ENCODE results near the gene USP17L22.
"Not testable (repeated sequence)": the region's sequence is repeated elsewhere in the genome, so short reads cannot be mapped to it uniquely, and the experiment has no call there.

USP17L22 gene, protein sequence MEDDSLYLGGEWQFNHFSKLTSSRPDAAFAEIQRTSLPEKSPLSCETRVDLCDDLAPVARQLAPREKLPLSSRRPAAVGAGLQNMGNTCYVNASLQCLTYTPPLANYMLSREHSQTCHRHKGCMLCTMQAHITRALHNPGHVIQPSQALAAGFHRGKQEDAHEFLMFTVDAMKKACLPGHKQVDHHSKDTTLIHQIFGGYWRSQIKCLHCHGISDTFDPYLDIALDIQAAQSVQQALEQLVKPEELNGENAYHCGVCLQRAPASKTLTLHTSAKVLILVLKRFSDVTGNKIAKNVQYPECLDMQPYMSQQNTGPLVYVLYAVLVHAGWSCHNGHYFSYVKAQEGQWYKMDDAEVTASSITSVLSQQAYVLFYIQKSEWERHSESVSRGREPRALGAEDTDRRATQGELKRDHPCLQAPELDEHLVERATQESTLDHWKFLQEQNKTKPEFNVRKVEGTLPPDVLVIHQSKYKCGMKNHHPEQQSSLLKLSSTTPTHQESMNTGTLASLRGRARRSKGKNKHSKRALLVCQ

DNA sequence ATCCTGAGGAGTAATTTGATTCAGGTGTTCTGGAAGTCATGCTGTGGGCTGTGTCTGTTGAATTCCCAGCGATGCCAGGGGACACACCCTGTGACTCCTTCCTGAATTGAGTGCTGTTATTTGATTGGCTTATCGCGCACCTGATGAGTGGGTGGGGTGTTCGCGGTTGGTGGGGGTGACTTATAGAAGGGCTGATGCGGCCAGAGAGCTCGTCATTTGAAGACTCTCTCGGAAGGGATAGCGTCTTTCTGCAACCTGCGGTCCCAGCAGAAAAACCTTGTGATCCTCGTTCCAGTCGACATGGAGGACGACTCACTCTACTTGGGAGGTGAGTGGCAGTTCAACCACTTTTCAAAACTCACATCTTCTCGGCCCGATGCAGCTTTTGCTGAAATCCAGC, at the start of gene USP17L22:
TSS of gene USP17L22 (plus strand) at position 301 of the 400 bp plus-strand sequence. CDS start at position 301, 0 bp downstream.
- not testable (repeated sequence) for FAIRE-seq; DNase-seq (ENCODE audit: insufficient read length, low spot score)

DNA sequence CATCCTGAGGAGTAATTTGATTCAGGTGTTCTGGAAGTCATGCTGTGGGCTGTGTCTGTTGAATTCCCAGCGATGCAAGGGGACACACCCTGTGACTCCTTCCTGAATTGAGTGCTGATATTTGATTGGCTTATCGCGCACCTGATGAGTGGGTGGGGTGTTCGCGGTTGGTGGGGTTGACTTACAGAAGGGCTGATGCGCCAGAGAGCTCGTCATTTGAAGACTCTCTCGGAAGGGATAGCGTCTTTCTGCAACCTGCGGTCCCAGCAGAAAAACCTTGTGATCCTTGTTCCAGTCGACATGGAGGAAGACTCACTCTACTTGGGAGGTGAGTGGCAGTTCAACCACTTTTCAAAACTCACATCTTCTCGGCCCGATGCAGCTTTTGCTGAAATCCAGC, 47.6 kb upstream of the USP17L22 start, which contains the start of gene USP17L12:
TSS of gene USP17L12 (plus strand) at position 301 of the 400 bp plus-strand sequence. CDS start at position 301, 0 bp downstream.
- DNase-seq (ENCODE audit: insufficient read length, low spot score); FAIRE-seq: not testable (repeated sequence)

DNA sequence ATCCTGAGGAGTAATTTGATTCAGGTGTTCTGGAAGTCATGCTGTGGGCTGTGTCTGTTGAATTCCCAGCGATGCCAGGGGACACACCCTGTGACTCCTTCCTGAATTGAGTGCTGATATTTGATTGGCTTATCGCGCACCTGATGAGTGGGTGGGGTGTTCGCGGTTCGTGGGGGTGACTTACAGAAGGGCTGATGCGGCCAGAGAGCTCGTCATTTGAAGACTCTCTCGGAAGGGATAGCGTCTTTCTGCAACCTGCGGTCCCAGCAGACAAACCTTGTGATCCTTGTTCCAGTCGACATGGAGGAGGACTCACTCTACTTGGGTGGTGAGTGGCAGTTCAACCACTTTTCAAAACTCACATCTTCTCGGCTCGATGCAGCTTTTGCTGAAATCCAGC, 42.8 kb upstream of the USP17L22 start, which contains the start of gene USP17L13:
TSS of gene USP17L13 (plus strand) at position 301 of the 400 bp plus-strand sequence. CDS start at position 301, 0 bp downstream.
- not testable (repeated sequence) for DNase-seq (ENCODE audit: insufficient read length, low spot score); FAIRE-seq

DNA sequence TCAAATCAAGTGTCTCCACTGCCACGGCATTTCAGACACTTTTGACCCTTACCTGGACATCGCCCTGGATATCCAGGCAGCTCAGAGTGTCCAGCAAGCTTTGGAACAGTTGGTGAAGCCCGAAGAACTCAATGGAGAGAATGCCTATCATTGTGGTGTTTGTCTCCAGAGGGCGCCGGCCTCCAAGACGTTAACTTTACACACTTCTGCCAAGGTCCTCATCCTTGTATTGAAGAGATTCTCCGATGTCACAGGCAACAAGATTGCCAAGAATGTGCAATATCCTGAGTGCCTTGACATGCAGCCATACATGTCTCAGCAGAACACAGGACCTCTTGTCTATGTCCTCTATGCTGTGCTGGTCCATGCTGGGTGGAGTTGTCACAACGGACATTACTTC, 37.2 kb upstream of the USP17L22 start:
- DNase-seq (ENCODE audit: insufficient read length, low spot score); FAIRE-seq: not testable (repeated sequence)

DNA sequence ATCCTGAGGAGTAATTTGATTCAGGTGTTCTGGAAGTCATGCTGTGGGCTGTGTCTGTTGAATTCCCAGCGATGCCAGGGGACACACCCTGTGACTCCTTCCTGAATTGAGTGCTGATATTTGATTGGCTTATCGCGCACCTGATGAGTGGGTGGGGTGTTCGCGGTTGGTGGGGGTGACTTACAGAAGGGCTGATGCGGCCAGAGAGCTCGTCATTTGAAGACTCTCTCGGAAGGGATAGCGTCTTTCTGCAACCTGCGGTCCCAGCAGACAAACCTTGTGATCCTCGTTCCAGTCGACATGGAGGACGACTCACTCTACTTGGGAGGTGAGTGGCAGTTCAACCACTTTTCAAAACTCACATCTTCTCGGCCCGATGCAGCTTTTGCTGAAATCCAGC, 33.3 kb upstream of the USP17L22 start, which contains the start of gene USP17L15:
TSS of gene USP17L15 (plus strand) at position 301 of the 400 bp plus-strand sequence. CDS start at position 301, 0 bp downstream.
- DNase-seq (ENCODE audit: insufficient read length, low spot score); FAIRE-seq: not testable (repeated sequence)

DNA sequence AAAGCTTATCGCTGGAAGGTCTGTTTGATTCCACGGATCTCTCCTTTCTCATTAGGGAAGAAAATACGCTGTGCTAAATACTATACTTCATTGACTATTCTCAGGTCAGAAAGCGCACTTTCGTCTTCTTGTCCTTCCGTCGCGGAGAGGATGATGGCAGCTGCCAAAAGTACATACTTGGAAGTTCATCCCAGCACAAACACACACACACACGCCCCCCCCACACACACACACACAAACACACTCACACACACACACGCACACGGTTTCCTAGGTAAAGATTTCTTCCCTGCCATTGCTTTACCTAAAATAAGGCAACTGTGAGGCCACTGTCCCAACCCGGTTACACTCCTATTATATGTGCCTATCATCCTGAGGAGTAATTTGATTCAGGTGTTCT, 29.0 kb upstream of the USP17L22 start:
- not testable (repeated sequence) for FAIRE-seq; DNase-seq (ENCODE audit: insufficient read length, low spot score)

DNA sequence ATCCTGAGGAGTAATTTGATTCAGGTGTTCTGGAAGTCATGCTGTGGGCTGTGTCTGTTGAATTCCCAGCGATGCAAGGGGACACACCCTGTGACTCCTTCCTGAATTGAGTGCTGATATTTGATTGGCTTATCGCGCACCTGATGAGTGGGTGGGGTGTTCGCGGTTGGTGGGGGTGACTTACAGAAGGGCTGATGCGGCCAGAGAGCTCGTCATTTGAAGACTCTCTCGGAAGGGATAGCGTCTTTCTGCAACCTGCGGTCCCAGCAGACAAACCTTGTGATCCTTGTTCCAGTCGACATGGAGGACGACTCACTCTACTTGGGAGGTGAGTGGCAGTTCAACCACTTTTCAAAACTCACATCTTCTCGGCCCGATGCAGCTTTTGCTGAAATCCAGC, 23.8 kb upstream of the USP17L22 start, which contains the start of gene USP17L17:
TSS of gene USP17L17 (plus strand) at position 301 of the 400 bp plus-strand sequence. CDS start at position 301, 0 bp downstream.
- FAIRE-seq; DNase-seq (ENCODE audit: insufficient read length, low spot score): not testable (repeated sequence)

DNA sequence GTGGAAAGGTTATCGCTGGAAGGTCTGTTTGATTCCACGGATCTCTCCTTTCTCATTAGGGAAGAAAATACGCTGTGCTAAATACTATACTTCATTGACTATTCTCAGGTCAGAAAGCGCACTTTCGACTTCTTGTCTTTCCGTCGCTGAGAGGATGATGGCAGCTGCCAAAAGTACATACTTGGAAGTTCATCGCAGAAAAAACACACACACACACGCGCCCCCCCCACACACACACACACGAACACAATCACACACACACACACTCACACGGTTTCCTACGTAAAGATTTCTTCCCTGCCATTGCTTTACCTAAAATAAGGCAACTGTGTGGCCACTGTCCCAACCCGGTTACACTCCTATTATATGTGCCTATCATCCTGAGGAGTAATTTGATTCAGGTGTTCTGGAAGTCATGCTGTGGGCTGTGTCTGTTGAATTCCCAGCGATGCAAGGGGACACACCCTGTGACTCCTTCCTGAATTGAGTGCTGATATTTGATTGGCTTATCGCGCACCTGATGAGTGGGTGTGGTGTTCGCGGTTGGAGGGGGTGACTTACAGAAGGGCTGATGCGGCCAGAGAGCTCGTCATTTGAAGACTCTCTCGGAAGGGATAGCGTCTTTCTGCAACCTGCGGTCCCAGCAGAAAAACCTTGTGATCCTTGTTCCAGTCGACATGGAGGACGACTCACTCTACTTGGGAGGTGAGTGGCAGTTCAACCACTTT, 19.3 kb upstream of the USP17L22 start, which contains the start of gene USP17L18:
TSS of gene USP17L18 (plus strand) at position 678 of the 728 bp plus-strand sequence. CDS start at position 678, 0 bp downstream.
- FAIRE-seq; DNase-seq (ENCODE audit: insufficient read length, low spot score): not testable (repeated sequence)

DNA sequence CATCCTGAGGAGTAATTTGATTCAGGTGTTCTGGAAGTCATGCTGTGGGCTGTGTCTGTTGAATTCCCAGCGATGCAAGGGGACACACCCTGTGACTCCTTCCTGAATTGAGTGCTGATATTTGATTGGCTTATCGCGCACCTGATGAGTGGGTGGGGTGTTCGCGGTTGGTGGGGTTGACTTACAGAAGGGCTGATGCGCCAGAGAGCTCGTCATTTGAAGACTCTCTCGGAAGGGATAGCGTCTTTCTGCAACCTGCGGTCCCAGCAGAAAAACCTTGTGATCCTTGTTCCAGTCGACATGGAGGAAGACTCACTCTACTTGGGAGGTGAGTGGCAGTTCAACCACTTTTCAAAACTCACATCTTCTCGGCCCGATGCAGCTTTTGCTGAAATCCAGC, 14.3 kb upstream of the USP17L22 start, which contains the start of gene USP17L19:
TSS of gene USP17L19 (plus strand) at position 301 of the 400 bp plus-strand sequence. CDS start at position 301, 0 bp downstream.
- DNase-seq (ENCODE audit: insufficient read length, low spot score); FAIRE-seq: not testable (repeated sequence)

DNA sequence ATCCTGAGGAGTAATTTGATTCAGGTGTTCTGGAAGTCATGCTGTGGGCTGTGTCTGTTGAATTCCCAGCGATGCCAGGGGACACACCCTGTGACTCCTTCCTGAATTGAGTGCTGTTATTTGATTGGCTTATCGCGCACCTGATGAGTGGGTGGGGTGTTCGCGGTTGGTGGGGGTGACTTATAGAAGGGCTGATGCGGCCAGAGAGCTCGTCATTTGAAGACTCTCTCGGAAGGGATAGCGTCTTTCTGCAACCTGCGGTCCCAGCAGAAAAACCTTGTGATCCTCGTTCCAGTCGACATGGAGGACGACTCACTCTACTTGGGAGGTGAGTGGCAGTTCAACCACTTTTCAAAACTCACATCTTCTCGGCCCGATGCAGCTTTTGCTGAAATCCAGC, 9.6 kb upstream of the USP17L22 start, which contains the start of gene USP17L20:
TSS of gene USP17L20 (plus strand) at position 301 of the 400 bp plus-strand sequence. CDS start at position 301, 0 bp downstream.
- not testable (repeated sequence) for FAIRE-seq; DNase-seq (ENCODE audit: insufficient read length, low spot score)

DNA sequence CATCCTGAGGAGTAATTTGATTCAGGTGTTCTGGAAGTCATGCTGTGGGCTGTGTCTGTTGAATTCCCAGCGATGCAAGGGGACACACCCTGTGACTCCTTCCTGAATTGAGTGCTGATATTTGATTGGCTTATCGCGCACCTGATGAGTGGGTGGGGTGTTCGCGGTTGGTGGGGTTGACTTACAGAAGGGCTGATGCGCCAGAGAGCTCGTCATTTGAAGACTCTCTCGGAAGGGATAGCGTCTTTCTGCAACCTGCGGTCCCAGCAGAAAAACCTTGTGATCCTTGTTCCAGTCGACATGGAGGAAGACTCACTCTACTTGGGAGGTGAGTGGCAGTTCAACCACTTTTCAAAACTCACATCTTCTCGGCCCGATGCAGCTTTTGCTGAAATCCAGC, 4.8 kb upstream of the USP17L22 start, which contains the start of gene USP17L21:
TSS of gene USP17L21 (plus strand) at position 301 of the 400 bp plus-strand sequence. CDS start at position 301, 0 bp downstream.
- FAIRE-seq = not testable (repeated sequence)

DNA sequence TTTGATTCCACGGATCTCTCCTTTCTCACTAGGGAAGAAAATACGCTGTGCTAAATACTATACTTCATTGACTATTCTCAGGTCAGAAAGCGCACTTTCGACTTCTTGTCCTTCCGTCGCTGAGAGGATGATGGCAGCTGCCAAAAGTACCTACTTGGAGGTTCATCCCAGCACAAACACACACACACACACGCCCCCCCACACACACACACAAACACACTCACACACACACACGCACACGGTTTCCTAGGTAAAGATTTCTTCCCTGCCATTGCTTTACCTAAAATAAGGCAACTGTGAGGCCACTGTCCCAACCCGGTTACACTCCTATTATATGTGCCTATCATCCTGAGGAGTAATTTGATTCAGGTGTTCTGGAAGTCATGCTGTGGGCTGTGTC, 4.3 kb downstream of the USP17L22 start:
- not testable (repeated sequence) for DNase-seq (ENCODE audit: insufficient read length, low spot score); FAIRE-seq

More for the DNA sequence above, 4.8 kb upstream of the USP17L22 start, which contains the start of gene USP17L21:
- not testable (repeated sequence) for DNase-seq (ENCODE audit: insufficient read length, low spot score)

Measured in GM19239 (cell line).